ENCODE results near the gene ARHGAP5. TPM values are rescaled to one million over a fixed set of nuclear protein-coding genes. Genes with fewer than 3 reads are reported as not detected.

ARHGAP5 gene
- total and polyA plus RNA-seq, 2 donors (not counting 3 experiments of a cell fraction or from before 2014, with no cell fraction given): 4.3 to 36.2 TPM

DNA sequence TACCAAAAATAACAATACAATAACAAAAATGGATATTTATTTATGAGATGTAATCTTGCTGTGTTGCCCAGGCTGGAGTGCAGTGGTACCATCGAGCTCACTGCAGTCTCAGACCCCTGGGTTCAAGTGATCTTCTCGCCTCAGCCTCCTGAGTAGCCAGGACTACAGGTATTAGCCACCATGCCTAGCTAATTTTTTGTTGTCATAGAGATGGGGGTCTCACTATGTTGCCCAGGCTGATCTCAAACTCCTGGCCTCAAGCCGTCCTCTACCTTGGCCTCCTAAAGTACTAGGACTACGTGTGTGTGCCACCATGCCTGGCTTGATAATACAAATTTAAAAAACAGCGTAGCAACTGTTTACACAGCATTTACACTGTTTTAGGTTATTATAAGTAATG is 23.1 kb downstream of the ARHGAP5 start:
- Histone ChIP-seq H3K4me2 (ENCODE audit: insufficient read depth, low read length) (no peak overlapping the region), H3K27ac (ENCODE audit: insufficient read depth, low read depth, low read length) (no peak overlapping the region), H3K36me3 (ENCODE audit: control insufficient read depth in 2 of 2, extremely low read depth in 1 of 2, insufficient read depth in 2 of 2, low read length in 2 of 2) (no peaks in the 10 kb centered on the region), H3K9ac (replicated peaks; ENCODE audit: extremely low read depth, insufficient read depth, low read length) (no peak overlapping the region), H3K9me1 (replicated peaks; ENCODE audit: control insufficient read depth, extremely low read depth, insufficient read depth, low read length) (no peaks in the 10 kb centered on the region), H3K9me3 (replicated peaks; ENCODE audit: control insufficient read depth, insufficient read depth, low read length) (no peaks in the 10 kb centered on the region), H3K79me2 (ENCODE audit: control insufficient read depth, insufficient read depth, low read length) (peaks cover 30% of the 10 kb centered on the region), H3K4me3 (replicated peaks in 1 of 3; ENCODE audit: insufficient read depth in 1 of 3, low read depth in 1 of 3, low read length in 3 of 3) (no peak overlapping the region), H4K20me1 (replicated peaks; ENCODE audit: control insufficient read depth, extremely low read depth, insufficient read depth, low read length) (no peaks in the 10 kb centered on the region), H2AFZ (ENCODE audit: low read depth, low read length) (no peak overlapping the region), H3K27me3 (ENCODE audit: control insufficient read depth in 2 of 2, insufficient read depth in 2 of 2, low read length in 2 of 2) (no peaks in the 10 kb centered on the region), H3K4me1 (ENCODE audit: control insufficient read depth, extremely low read depth, insufficient read depth, low read length) (no peaks in the 10 kb centered on the region)
- no peak for FAIRE-seq
- no TSS peak for BruUV-seq (replicated peaks)
- ChIA-PET POLR2A (no interaction called here), CTCF (interaction anchor here (1.4 kb wide), 1 partner anchor 27 kb away, joined by 3 read pairs; no protein-coding TSS in a partner anchor)
- intact Hi-C loops (cut with micrococcal nuclease) (no loop called here), dilution Hi-C loops (cut with MboI; ENCODE audit: extremely low pct_ligation_motif_present, low sequenced_read_pairs) (no loop called here)
- DNase-seq (ENCODE audit: low read depth, low spot score): no peak
- TF ChIP-seq CTCF (IDR thresholded peaks at IDR 0.05; ENCODE audit: extremely low read depth in 1 of 2, insufficient read depth in 1 of 2, low read depth in 1 of 2, low read length in 2 of 2) (no peak), POLR2AphosphoS5 (IDR thresholded peaks at IDR 0.05; ENCODE audit: insufficient read depth, low read depth, low read length) (no peak), MAX (IDR thresholded peaks at IDR 0.05; ENCODE audit: insufficient read depth, insufficient read length) (no peak), MYC (IDR thresholded peaks at IDR 0.05; ENCODE audit: low read depth, low read length) (no peak), GATA2 (IDR thresholded peaks at IDR 0.05; ENCODE audit: insufficient read depth, insufficient read length, low read depth, low read length) (no peak), FOS (IDR thresholded peaks at IDR 0.05; ENCODE audit: borderline replicate concordance, insufficient read depth, low read length) (no peak), EZH2 (IDR thresholded peaks at IDR 0.05; ENCODE audit: borderline replicate concordance, low read depth, low read length, severe bottlenecking) (no peak), POLR2A (IDR thresholded peaks at IDR 0.05; ENCODE audit: low read depth, low read length) (no peak), JUN (IDR thresholded peaks at IDR 0.05; ENCODE audit: borderline replicate concordance, insufficient read depth, insufficient read length, low read depth) (no peak)
